ENCODE results near the gene CDKN2AIPNL. TPM values are rescaled to one million over a fixed set of nuclear protein-coding genes. Genes with fewer than 3 reads are reported as not detected.
A peak's percentile ranks its signal among the peaks of the same experiment; 100 is the strongest.

CDKN2AIPNL gene
- total and polyA plus RNA-seq, 4 donors = 10.9 to 43.2 (median 19.1) TPM

- Histone ChIP-seq H3K27ac (ENCODE audit: low read depth in 1 of 2, low read length in 1 of 2) (no peak overlapping the region), H3K4me3 (no peak overlapping the region), H3K27me3 (ENCODE audit: control insufficient read depth in 3 of 3, insufficient read depth in 3 of 3, low read length in 2 of 3) (no peaks in the 10 kb centered on the region), H3K4me1 (ENCODE audit: control insufficient read depth in 5 of 5, insufficient read depth in 5 of 5, low read length in 5 of 5) (no peaks in the 10 kb centered on the region), H3K9ac (ENCODE audit: insufficient read depth in 1 of 2, low read length in 2 of 2) (no peak overlapping the region), H3K9me3 (ENCODE audit: control insufficient read depth in 4 of 4, insufficient read depth in 3 of 4, low read length in 3 of 4) (no peaks in the 10 kb centered on the region), H3K36me3 (ENCODE audit: control insufficient read depth in 4 of 4, insufficient read depth in 4 of 4, low read length in 4 of 4) (no peaks in the 10 kb centered on the region)
- no peak for DNase-seq
- no peak for TF ChIP-seq CTCF (IDR thresholded peaks at IDR 0.05; ENCODE audit: control extremely low read depth, extremely low read depth)
- 92 to 94% methylated on average over 5 of the region's 5 CpGs for WGBS, 2 donors
- no peak for ATAC-seq (ENCODE audit: insufficient read depth, low FRiP score)
These were observed 33.3 kb upstream of the CDKN2AIPNL start for GRCh38 chr5:134444941-134445471.

GRCh38 chr5:134440201-134440755 is 28.6 kb upstream of the CDKN2AIPNL start:
- Histone ChIP-seq H3K27me3 (ENCODE audit: control insufficient read depth in 3 of 3, insufficient read depth in 3 of 3, low read length in 2 of 3) (no peaks in the 10 kb centered on the region), H3K4me3 (no peak overlapping the region), H3K27ac (ENCODE audit: low read depth in 1 of 2, low read length in 1 of 2) (no peak overlapping the region), H3K36me3 (ENCODE audit: control insufficient read depth in 4 of 4, insufficient read depth in 4 of 4, low read length in 4 of 4) (no peaks in the 10 kb centered on the region), H3K9me3 (ENCODE audit: control insufficient read depth in 4 of 4, insufficient read depth in 3 of 4, low read length in 3 of 4) (no peaks in the 10 kb centered on the region), H3K4me1 (ENCODE audit: control insufficient read depth in 5 of 5, insufficient read depth in 5 of 5, low read length in 5 of 5) (peaks cover 15 to 30% (median 23%) of the 10 kb centered on the region in 5 donors), H3K9ac (ENCODE audit: insufficient read depth in 1 of 2, low read length in 2 of 2) (no peak overlapping the region)
- whole genome bisulfite sequencing, 2 donors = 59 to 75% methylated on average over 3 of the region's 3 CpGs
- TF ChIP-seq CTCF (IDR thresholded peaks at IDR 0.05; ENCODE audit: control extremely low read depth, extremely low read depth) = no peak
- DNase-seq (no peak), ATAC-seq (ENCODE audit: insufficient read depth, low FRiP score) (no peak)

- Histone ChIP-seq H3K27ac (ENCODE audit: low read depth in 1 of 2, low read length in 1 of 2) (peak overlapping the region; percentile 85 to 95), H3K9me3 (ENCODE audit: control insufficient read depth in 4 of 4, insufficient read depth in 3 of 4, low read length in 3 of 4) (no peaks in the 10 kb centered on the region), H3K4me1 (ENCODE audit: control insufficient read depth in 5 of 5, insufficient read depth in 5 of 5, low read length in 5 of 5) (peaks cover 15 to 30% (median 23%) of the 10 kb centered on the region in 5 donors), H3K36me3 (ENCODE audit: control insufficient read depth in 4 of 4, insufficient read depth in 4 of 4, low read length in 4 of 4) (no peaks in the 10 kb centered on the region), H3K27me3 (ENCODE audit: control insufficient read depth in 3 of 3, insufficient read depth in 3 of 3, low read length in 2 of 3) (no peaks in the 10 kb centered on the region), H3K4me3 (no peak overlapping the region), H3K9ac (ENCODE audit: insufficient read depth in 1 of 2, low read length in 2 of 2) (no peak overlapping the region)
- TF ChIP-seq CTCF (IDR thresholded peaks at IDR 0.05; ENCODE audit: control extremely low read depth, extremely low read depth) = no peak
- DNase-seq (peak; percentile 94 to 98 (median 97)), ATAC-seq (ENCODE audit: insufficient read depth, low FRiP score) (peak; percentile 55)
- 29 to 42% methylated on average over 7 of the region's 7 CpGs for WGBS, 2 donors
These were observed 27.6 kb upstream of the CDKN2AIPNL start for GRCh38 chr5:134439210-134439654.
